ENCODE measurements around the gene LGR6. TPM values are rescaled to one million over a fixed set of nuclear protein-coding genes. Genes with fewer than 3 reads are reported as not detected.
A peak's percentile ranks its signal among the peaks of the same experiment; 100 is the strongest.

Gene LGR6
- total RNA-seq, 1 donor from 2014 or later = 26.0 TPM

GRCh38 chr1:202156590-202156989 is 37.0 kb upstream of the LGR6 start:
- no peak for TF ChIP-seq CTCF (IDR thresholded peaks at IDR 0.05)
- no peaks in the 10 kb centered on the region for H3K9me3 ChIP-seq
- no peak overlapping the region for H3K4me3 ChIP-seq
- H3K27ac ChIP-seq = no peak overlapping the region
- no peaks in the 10 kb centered on the region for H3K27me3 ChIP-seq
- no peak for DNase-seq (ENCODE audit: low spot score in 2 of 2)
- intact Hi-C loops (cut with DNase I) = no loop called here
- peaks cover 0 to 4% of the 10 kb centered on the region in 2 donors for H3K4me1 ChIP-seq
- H3K36me3 ChIP-seq = no peaks in the 10 kb centered on the region

- intact Hi-C loops (cut with DNase I) = no loop called here
- Histone ChIP-seq H3K4me1 (peaks cover 0 to 4% of the 10 kb centered on the region in 2 donors), H3K36me3 (no peaks in the 10 kb centered on the region), H3K4me3 (no peak overlapping the region), H3K9me3 (no peaks in the 10 kb centered on the region), H3K27ac (no peak overlapping the region), H3K27me3 (no peaks in the 10 kb centered on the region)
- TF ChIP-seq CTCF (IDR thresholded peaks at IDR 0.05) = no peak
- DNase-seq (ENCODE audit: low spot score in 2 of 2) = no peak
These were observed 35.7 kb upstream of the LGR6 start for GRCh38 chr1:202157945-202158344.

GRCh38 chr1:202158810-202159533 is 34.6 kb upstream of the LGR6 start:
- no peak for DNase-seq (ENCODE audit: low spot score in 2 of 2)
- TF ChIP-seq CTCF (IDR thresholded peaks at IDR 0.05) = no peak
- Histone ChIP-seq H3K9me3 (no peaks in the 10 kb centered on the region), H3K27ac (no peak overlapping the region), H3K4me3 (no peak overlapping the region), H3K27me3 (no peaks in the 10 kb centered on the region), H3K36me3 (no peaks in the 10 kb centered on the region), H3K4me1 (peaks cover 0 to 4% of the 10 kb centered on the region in 2 donors)
- intact Hi-C loops (cut with DNase I) = no loop called here

- Histone ChIP-seq H3K27ac (peak overlapping the region in 1 of 2 donors; percentile 7), H3K4me1 (peaks cover 0 to 4% of the 10 kb centered on the region in 2 donors), H3K36me3 (no peaks in the 10 kb centered on the region), H3K4me3 (peak overlapping the region in 1 of 2 donors; percentile 35), H3K27me3 (no peaks in the 10 kb centered on the region), H3K9me3 (no peaks in the 10 kb centered on the region)
- no peak for DNase-seq (ENCODE audit: low spot score in 2 of 2)
- intact Hi-C loops (cut with DNase I) = no loop called here
- no peak for TF ChIP-seq CTCF (IDR thresholded peaks at IDR 0.05)
These were observed 33.8 kb upstream of the LGR6 start for GRCh38 chr1:202159534-202160371.

GRCh38 chr1:202160377-202160940 is 33.1 kb upstream of the LGR6 start, which contains the start of gene PTPN7:
PTPN7 (minus strand) TSS chr1:202160602; CDS start chr1:202159402, 1,200 bp downstream.
- H3K4me1 ChIP-seq = no peaks in the 10 kb centered on the region

More at GRCh38 chr1:202160377-202160940, 33.1 kb upstream of the LGR6 start, which contains the start of gene PTPN7:
- DNase-seq (ENCODE audit: low spot score in 2 of 2) = no peak
- H3K36me3 ChIP-seq = no peaks in the 10 kb centered on the region
- peak in 1 of 3 experiments; percentile 5 for TF ChIP-seq CTCF (IDR thresholded peaks at IDR 0.05)
- intact Hi-C loops (cut with DNase I) = no loop called here
- H3K27me3 ChIP-seq = no peaks in the 10 kb centered on the region
- no peaks in the 10 kb centered on the region for H3K9me3 ChIP-seq
- H3K27ac ChIP-seq = peak within 1 kb of the TSS in 1 of 2 donors; percentile 7
- H3K4me3 ChIP-seq = peak within 1 kb of the TSS in 1 of 2 donors; percentile 35
